AG04449 (cell line): ENCODE measurements around the gene PLAGL2.
"Not testable (repeated sequence)": the region's sequence is repeated elsewhere in the genome, so short reads cannot be mapped to it uniquely, and the experiment has no call there.

Source experiments
- CTCF ChIA-PET: fragments of 350-600 bp; formaldehyde crosslinking; extraction: SDS; loops from one replicate; lab custom pipeline; 2021; ENCODE audit warnings: antibody characterized with exemption; lab: Yijun Ruan, JAX
- POLR2A ChIA-PET: fragments of 400-600, 350-600 bp; formaldehyde crosslinking; extraction: SDS; loops from one replicate; lab custom pipeline; 2020; ENCODE audit warnings: antibody characterized with exemption, inconsistent platforms; lab: Yijun Ruan, JAX
- DNase-seq: peaks from one replicate; pipeline ENCODE4 v3.0.0-alpha.2; 2010; ENCODE audit warnings: low read depth, low spot score
- H3K4me3 ChIP-seq: 2 replicates; pipeline ENCODE4 v1.5.1; 2011; ENCODE audit warnings: low read depth, mild to moderate bottlenecking, control low read depth, low read length
- TF ChIP-seq, protein P1 (sequence below): IDR thresholded peaks from one replicate; pipeline ENCODE4 v1.5.1; 2011; ENCODE audit warnings: mild to moderate bottlenecking, moderate library complexity, low read length, control low read depth, inconsistent platforms; ENCODE audit not compliant: insufficient read depth; ENCODE audit errors: missing control alignments

PLAGL2 gene, protein sequence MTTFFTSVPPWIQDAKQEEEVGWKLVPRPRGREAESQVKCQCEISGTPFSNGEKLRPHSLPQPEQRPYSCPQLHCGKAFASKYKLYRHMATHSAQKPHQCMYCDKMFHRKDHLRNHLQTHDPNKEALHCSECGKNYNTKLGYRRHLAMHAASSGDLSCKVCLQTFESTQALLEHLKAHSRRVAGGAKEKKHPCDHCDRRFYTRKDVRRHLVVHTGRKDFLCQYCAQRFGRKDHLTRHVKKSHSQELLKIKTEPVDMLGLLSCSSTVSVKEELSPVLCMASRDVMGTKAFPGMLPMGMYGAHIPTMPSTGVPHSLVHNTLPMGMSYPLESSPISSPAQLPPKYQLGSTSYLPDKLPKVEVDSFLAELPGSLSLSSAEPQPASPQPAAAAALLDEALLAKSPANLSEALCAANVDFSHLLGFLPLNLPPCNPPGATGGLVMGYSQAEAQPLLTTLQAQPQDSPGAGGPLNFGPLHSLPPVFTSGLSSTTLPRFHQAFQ

DNA sequence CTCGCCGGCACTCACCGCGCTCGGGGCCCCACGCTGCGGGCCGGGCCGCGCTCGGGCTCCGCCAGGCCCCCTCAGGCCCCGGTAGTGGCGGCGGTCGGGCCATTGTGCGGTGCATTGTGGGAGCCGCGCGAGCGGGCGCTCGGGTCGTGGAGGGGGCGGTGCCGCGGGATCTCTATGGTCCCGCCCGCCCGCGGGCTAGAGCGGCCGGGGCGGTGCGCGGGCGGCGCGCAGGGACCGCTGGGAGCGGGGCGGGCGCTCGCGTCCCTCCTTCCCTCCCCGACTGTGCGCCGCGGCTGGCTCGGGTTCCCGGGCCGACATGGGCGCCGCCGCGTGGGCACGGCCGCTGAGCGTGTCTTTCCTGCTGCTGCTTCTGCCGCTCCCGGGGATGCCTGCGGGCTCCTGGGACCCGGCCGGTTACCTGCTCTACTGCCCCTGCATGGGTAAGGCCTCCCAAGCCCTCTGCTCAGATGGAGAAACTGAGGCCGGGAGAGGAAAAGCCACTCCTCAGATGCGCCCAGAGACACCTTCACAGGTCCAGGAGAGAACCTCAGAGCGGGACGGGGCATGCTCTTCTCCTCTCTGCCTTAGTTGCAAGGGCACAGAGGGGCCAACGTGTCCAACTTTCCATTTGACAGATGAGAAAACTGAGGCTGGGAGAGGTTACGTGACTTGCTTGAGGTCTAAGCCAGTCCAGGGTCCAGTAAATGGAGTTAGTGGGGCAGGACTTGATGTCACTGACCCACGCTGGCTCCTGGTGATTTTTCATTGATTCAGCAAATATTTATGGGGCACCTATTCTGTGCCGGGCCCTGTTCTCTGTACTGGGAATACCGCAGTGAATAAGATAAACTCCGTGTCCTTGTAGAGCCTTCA, at the start of gene PLAGL2, which contains the start of gene POFUT1:
Gene PLAGL2 (minus strand): TSS at position 118 of the 873 bp plus-strand sequence. CDS start 5,565 bp downstream, outside the sequence.
Gene POFUT1 (plus strand): TSS at position 255 of the 873 bp plus-strand sequence. CDS start 62 bp downstream, at position 317.
- CTCF ChIA-PET = no interaction called here
- POLR2A ChIA-PET = no interaction called here

DNA sequence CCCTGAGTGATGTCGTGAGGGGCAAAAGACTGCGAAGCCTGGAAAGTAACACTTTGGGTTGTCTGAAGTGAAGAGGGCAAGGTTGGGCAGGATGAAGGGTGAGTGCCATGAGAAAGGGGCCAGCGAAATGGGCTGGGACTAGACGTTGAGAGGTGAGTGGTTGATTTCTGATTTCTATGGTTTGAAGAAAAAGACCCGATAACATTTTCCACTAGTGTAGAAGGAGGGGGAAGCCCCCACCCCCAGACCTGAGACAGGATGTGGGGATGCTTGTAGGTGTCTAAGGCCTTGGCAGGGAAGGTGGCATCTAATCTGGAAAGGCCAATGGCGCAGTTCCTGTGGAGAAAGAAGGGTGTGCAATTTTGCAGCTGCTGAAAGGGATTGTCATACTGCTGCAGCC, 44.6 kb upstream of the PLAGL2 start:
- H3K4me3 ChIP-seq = no peak overlapping the region
- ChIA-PET CTCF (no interaction called here), POLR2A (no interaction called here)
- TF ChIP-seq, protein P1, sequence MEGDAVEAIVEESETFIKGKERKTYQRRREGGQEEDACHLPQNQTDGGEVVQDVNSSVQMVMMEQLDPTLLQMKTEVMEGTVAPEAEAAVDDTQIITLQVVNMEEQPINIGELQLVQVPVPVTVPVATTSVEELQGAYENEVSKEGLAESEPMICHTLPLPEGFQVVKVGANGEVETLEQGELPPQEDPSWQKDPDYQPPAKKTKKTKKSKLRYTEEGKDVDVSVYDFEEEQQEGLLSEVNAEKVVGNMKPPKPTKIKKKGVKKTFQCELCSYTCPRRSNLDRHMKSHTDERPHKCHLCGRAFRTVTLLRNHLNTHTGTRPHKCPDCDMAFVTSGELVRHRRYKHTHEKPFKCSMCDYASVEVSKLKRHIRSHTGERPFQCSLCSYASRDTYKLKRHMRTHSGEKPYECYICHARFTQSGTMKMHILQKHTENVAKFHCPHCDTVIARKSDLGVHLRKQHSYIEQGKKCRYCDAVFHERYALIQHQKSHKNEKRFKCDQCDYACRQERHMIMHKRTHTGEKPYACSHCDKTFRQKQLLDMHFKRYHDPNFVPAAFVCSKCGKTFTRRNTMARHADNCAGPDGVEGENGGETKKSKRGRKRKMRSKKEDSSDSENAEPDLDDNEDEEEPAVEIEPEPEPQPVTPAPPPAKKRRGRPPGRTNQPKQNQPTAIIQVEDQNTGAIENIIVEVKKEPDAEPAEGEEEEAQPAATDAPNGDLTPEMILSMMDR = no peak
- DNase-seq = no peak

More for the DNA sequence above, at the start of gene PLAGL2, which contains the start of gene POFUT1:
- TF ChIP-seq, protein P1 = peak; percentile 46
- DNase-seq = no peak
- H3K4me3 ChIP-seq = peak within 1 kb of the TSS; percentile 94

DNA sequence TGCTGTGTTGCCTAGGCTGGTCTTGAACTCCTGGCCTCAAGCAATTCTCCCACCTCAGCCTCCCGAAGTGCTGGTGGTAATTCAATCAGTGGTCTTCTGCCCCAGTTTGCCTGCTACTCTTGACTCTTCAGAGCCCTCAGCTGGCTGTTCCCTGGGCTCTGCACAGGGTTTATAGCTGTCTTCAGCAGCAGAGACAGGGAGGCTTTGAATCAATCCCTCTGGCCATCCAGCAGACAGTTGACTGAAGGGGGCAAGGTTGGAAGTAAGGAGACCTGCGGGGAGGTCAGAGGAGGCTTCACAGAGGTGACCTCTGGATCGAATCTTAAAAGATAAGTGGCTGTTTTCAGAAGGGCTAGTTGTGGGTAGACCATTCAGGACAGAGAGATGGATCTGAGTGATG, 43.9 kb upstream of the PLAGL2 start:
- CTCF ChIA-PET = no interaction called here
- H3K4me3 ChIP-seq = no peak overlapping the region
- POLR2A ChIA-PET = no interaction called here
- TF ChIP-seq, protein P1 = no peak
- no peak for DNase-seq

DNA sequence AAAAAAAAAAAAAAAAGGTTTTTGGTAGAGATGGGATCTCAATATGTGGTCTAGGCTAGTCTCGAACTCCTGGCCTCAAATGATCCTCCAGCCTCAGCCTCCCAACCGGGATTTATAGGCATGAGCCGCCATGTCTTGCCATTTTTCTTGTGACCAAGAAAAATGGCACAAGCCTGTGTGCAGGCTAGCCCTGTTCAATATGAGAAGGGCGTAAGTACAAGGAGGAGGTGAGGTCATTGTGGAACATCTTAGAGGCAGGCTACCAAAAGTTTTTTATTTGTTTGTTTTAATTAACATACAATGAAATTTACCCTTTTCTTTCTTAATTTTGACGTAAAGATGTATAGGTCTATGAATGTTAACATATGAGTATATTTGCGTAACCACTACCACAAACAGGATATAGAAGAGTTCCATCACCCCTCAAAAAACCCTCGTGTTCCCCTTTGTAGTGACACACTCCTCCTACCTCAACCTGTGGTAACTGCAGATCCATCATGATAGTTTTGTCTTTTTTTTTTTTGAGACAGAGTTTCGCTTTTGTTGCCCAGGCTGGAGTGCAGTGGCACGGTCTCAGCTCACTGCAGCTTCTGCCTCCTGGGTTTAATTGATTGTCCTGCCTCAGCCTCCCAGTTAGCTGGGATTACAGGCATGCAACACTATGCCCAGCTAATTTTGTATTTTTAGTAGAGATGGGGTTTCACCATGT, 41.6 kb upstream of the PLAGL2 start:
- CTCF ChIA-PET = no interaction called here
- no peak for DNase-seq
- POLR2A ChIA-PET = no interaction called here
- no peak overlapping the region for H3K4me3 ChIP-seq
- TF ChIP-seq, protein P1 = no peak

DNA sequence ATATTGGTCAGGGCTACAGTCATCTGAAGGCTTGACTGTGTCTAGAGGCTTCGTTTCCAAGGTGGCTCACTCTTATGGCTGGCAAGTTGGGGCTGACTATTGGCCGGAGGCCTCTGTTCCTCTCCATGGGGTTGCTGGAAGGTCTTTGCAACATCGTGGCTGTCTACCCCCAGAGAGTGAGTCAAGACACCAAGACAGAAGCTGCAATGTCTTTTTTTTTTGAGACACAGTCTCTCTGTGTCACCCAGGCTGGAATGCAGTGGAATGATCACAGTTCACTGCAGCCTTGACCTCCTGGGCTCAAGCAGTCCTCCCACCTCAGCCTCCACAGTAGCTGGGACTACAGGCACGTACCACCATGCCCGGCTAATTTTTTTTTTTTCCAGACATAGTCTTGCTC, 40.5 kb upstream of the PLAGL2 start:
- ChIA-PET POLR2A (no interaction called here), CTCF (no interaction called here)
- DNase-seq = no peak
- no peak overlapping the region for H3K4me3 ChIP-seq
- TF ChIP-seq, protein P1 = no peak

DNA sequence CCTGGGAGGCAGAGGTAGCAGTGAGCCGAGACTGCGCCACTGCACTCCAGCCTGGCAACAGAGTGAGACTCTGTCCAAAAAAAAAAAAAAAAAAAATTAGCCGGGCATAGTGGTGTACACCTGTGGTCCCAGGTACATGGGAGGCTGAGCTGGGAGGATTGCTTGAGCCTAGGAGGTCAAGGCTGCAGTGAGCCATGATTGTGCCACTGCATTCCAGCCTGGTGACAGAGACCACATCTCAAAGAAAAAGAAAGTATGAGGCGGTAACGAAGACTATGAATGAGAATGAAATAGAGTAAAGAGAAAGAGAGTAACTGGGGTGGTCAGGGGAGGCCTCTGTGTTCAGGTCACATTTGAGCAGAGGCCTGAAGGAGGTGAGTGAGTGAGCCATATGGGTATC, 38.7 kb upstream of the PLAGL2 start:
- CTCF ChIA-PET, H3K4me3 ChIP-seq, POLR2A ChIA-PET, DNase-seq: not testable (repeated sequence)
